ENCODE measurements around the gene AMBP. TPM values are rescaled to one million over a fixed set of nuclear protein-coding genes. Genes with fewer than 3 reads are reported as not detected.
A peak's percentile ranks its signal among the peaks of the same experiment; 100 is the strongest.

Gene AMBP
- total RNA-seq, 2 experiments from 2014 or later = not detected

GRCh38 chr9:114038724-114039313, 39.3 kb downstream of the AMBP start:
- intact Hi-C loops (cut with DNase I, micrococcal nuclease) = no loop called here
- CTCF ChIA-PET = interaction anchor here (0.7 kb wide), 1 partner anchor 78 kb away, joined by 5 read pairs; no protein-coding TSS in a partner anchor
- POLR2A ChIA-PET = no interaction called here
- Mint-ChIP-seq H3K4me3 (no peak overlapping the region), H3K36me3 (ENCODE audit: low read depth) (no peaks in the 10 kb centered on the region), H3K27me3 (no peaks in the 10 kb centered on the region), H3K9me3 (ENCODE audit: low read depth) (no peaks in the 10 kb centered on the region), H3K27ac (no peak overlapping the region), H3K4me1 (no peaks in the 10 kb centered on the region)
- ATAC-seq (no peak), DNase-seq (no peak)

- Mint-ChIP-seq H3K27ac (no peak overlapping the region), H3K36me3 (ENCODE audit: low read depth) (no peaks in the 10 kb centered on the region), H3K4me1 (no peaks in the 10 kb centered on the region), H3K9me3 (ENCODE audit: low read depth) (no peaks in the 10 kb centered on the region), H3K4me3 (no peak overlapping the region), H3K27me3 (no peaks in the 10 kb centered on the region)
- ChIA-PET POLR2A (no interaction called here), CTCF (interaction anchor here (0.7 kb wide), 2 partner anchors 38 to 78 kb away, joined by 3 to 5 read pairs; no protein-coding TSS in a partner anchor)
- intact Hi-C loops (cut with DNase I, micrococcal nuclease) = no loop called here
- ATAC-seq (no peak), DNase-seq (no peak)
Measured at GRCh38 chr9:114037961-114038723, 40.0 kb downstream of the AMBP start.

GRCh38 chr9:114037249-114037648, 40.9 kb downstream of the AMBP start:
- Mint-ChIP-seq H3K27ac (no peak overlapping the region), H3K4me1 (no peaks in the 10 kb centered on the region), H3K27me3 (no peaks in the 10 kb centered on the region), H3K36me3 (ENCODE audit: low read depth) (no peaks in the 10 kb centered on the region), H3K4me3 (no peak overlapping the region), H3K9me3 (ENCODE audit: low read depth) (no peaks in the 10 kb centered on the region)
- intact Hi-C loops (cut with DNase I, micrococcal nuclease) = no loop called here
- CTCF ChIA-PET = no interaction called here
- no peak for DNase-seq
- no peak for ATAC-seq
- POLR2A ChIA-PET = no interaction called here

- Mint-ChIP-seq H3K9me3 (ENCODE audit: low read depth) (no peaks in the 10 kb centered on the region), H3K27me3 (no peaks in the 10 kb centered on the region), H3K4me1 (no peaks in the 10 kb centered on the region), H3K36me3 (ENCODE audit: low read depth) (no peaks in the 10 kb centered on the region), H3K27ac (no peak overlapping the region), H3K4me3 (no peak overlapping the region)
- DNase-seq (no peak), ATAC-seq (no peak)
- CTCF ChIA-PET = no interaction called here
- POLR2A ChIA-PET = no interaction called here
- intact Hi-C loops (cut with DNase I, micrococcal nuclease) = no loop called here
Measured at GRCh38 chr9:114035845-114036801, 42.0 kb downstream of the AMBP start.

GRCh38 chr9:114035221-114035844, 42.8 kb downstream of the AMBP start:
- H3K4me1 Mint-ChIP-seq = no peaks in the 10 kb centered on the region
- H3K9me3 Mint-ChIP-seq (ENCODE audit: low read depth) = no peaks in the 10 kb centered on the region
- ATAC-seq = no peak
- no peak for DNase-seq
- intact Hi-C loops (cut with DNase I, micrococcal nuclease) = no loop called here
- CTCF ChIA-PET = no interaction called here
- no peaks in the 10 kb centered on the region for H3K27me3 Mint-ChIP-seq
- H3K4me3 Mint-ChIP-seq = no peak overlapping the region
- H3K27ac Mint-ChIP-seq = no peak overlapping the region
- POLR2A ChIA-PET = no interaction called here
- H3K36me3 Mint-ChIP-seq (ENCODE audit: low read depth) = no peaks in the 10 kb centered on the region

GRCh38 chr9:114034661-114035062, 43.4 kb downstream of the AMBP start:
- Mint-ChIP-seq H3K27ac (no peak overlapping the region), H3K4me3 (no peak overlapping the region), H3K27me3 (no peaks in the 10 kb centered on the region), H3K9me3 (ENCODE audit: low read depth) (no peaks in the 10 kb centered on the region), H3K36me3 (ENCODE audit: low read depth) (no peaks in the 10 kb centered on the region), H3K4me1 (no peaks in the 10 kb centered on the region)
- no peak for ATAC-seq
- DNase-seq = no peak
- intact Hi-C loops (cut with DNase I, micrococcal nuclease) = loop anchor here in 1 of 2 experiments (5.0 kb wide), 1 partner anchor 227 kb away; no protein-coding TSS in a partner anchor
- CTCF ChIA-PET = no interaction called here
- POLR2A ChIA-PET = no interaction called here

- Mint-ChIP-seq H3K27ac (no peak overlapping the region), H3K27me3 (no peaks in the 10 kb centered on the region), H3K4me1 (no peaks in the 10 kb centered on the region), H3K36me3 (ENCODE audit: low read depth) (no peaks in the 10 kb centered on the region), H3K4me3 (no peak overlapping the region), H3K9me3 (ENCODE audit: low read depth) (no peaks in the 10 kb centered on the region)
- ChIA-PET POLR2A (no interaction called here), CTCF (no interaction called here)
- ATAC-seq (no peak), DNase-seq (no peak)
- intact Hi-C loops (cut with DNase I, micrococcal nuclease) = loop anchor here in 1 of 2 experiments (5.0 kb wide), 1 partner anchor 227 kb away; no protein-coding TSS in a partner anchor
Measured at GRCh38 chr9:114034196-114034595, 43.9 kb downstream of the AMBP start.

- ChIA-PET CTCF (no interaction called here), POLR2A (no interaction called here)
- H3K9me3 Mint-ChIP-seq (ENCODE audit: low read depth) = no peaks in the 10 kb centered on the region
- H3K4me3 Mint-ChIP-seq = no peak overlapping the region
- no peaks in the 10 kb centered on the region for H3K36me3 Mint-ChIP-seq (ENCODE audit: low read depth)
- no peaks in the 10 kb centered on the region for H3K27me3 Mint-ChIP-seq
- H3K27ac Mint-ChIP-seq = no peak overlapping the region
- peak; percentile 39 for DNase-seq
- no peak for ATAC-seq
- intact Hi-C loops (cut with DNase I, micrococcal nuclease) = loop anchor here in 1 of 2 experiments (2.0 to 5.0 kb wide), 2 partner anchors 226 to 351 kb away; no protein-coding TSS in a partner anchor
- no peaks in the 10 kb centered on the region for H3K4me1 Mint-ChIP-seq
Measured at GRCh38 chr9:114033397-114034103, 44.5 kb downstream of the AMBP start.

GRCh38 chr9:114031948-114032840, 45.9 kb downstream of the AMBP start:
- intact Hi-C loops (cut with DNase I, micrococcal nuclease) = loop anchor here in 1 of 2 experiments (2.0 to 5.0 kb wide), 2 partner anchors 225 to 349 kb away; no protein-coding TSS in a partner anchor
- CTCF ChIA-PET = no interaction called here
- no peak for ATAC-seq
- Mint-ChIP-seq H3K9me3 (ENCODE audit: low read depth) (no peaks in the 10 kb centered on the region), H3K27ac (no peak overlapping the region), H3K27me3 (no peaks in the 10 kb centered on the region), H3K36me3 (ENCODE audit: low read depth) (no peaks in the 10 kb centered on the region), H3K4me1 (no peaks in the 10 kb centered on the region), H3K4me3 (no peak overlapping the region)
- no peak for DNase-seq
- POLR2A ChIA-PET = no interaction called here

GRCh38 chr9:114031037-114031630, 47.0 kb downstream of the AMBP start:
- ChIA-PET POLR2A (no interaction called here), CTCF (no interaction called here)
- intact Hi-C loops (cut with DNase I, micrococcal nuclease) = loop anchor here in 1 of 2 experiments (5.0 kb wide), 1 partner anchor 224 kb away; no protein-coding TSS in a partner anchor
- DNase-seq = no peak
- Mint-ChIP-seq H3K36me3 (ENCODE audit: low read depth) (no peaks in the 10 kb centered on the region), H3K27me3 (no peaks in the 10 kb centered on the region), H3K27ac (no peak overlapping the region), H3K4me3 (no peak overlapping the region), H3K9me3 (ENCODE audit: low read depth) (no peaks in the 10 kb centered on the region), H3K4me1 (no peaks in the 10 kb centered on the region)
- no peak for ATAC-seq
